HG02970 (cell line): Measurements from ENCODE around the gene SH2D1A.
"Not testable (repeated sequence)": the region's sequence is repeated elsewhere in the genome, so short reads cannot be mapped to it uniquely, and the experiment has no call there.

Experiments
- ATAC-seq: cut with Tn5 transposase; IDR thresholded peaks from one replicate; pipeline ENCODE4 v1.9.1; 2021; ENCODE audit warnings: mild to moderate bottlenecking, moderate library complexity, moderate number of reproducible peaks; ENCODE audit not compliant: unreplicated experiment, low FRiP score

The SH2D1A gene

DNA sequence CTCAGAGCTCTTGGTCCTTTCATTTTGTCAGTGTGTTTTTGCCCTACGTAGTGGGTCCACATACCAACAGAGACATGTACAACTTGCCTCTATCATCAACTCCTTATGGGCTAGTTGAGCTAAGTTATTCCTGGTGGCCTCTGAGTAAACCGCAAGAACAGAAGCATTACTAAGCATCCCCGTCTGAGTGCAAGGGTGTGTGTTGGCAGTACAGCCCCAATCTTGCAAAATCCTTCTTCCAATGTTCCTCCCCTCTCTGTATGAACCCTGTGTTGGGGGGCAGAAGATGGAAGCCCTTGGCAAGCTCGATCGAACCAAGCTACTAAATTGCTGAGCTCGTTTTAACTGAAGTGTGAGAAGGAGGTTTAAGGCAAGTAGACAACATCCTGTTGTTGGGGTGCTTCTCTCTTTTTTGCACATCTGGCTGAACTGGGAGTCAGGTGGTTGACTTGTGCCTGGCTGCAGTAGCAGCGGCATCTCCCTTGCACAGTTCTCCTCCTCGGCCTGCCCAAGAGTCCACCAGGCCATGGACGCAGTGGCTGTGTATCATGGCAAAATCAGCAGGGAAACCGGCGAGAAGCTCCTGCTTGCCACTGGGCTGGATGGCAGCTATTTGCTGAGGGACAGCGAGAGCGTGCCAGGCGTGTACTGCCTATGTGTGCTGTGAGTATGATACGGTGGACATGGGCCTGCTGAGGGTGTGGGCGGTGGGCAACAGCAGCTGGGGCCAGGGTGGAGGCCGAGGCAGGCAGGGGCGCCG lies at the start of gene SH2D1A:
Gene SH2D1A, plus strand, starts transcription at position 447 of the 760 bp plus-strand sequence. Its CDS starts 80 bp downstream, at position 527.
- no peak for ATAC-seq

DNA sequence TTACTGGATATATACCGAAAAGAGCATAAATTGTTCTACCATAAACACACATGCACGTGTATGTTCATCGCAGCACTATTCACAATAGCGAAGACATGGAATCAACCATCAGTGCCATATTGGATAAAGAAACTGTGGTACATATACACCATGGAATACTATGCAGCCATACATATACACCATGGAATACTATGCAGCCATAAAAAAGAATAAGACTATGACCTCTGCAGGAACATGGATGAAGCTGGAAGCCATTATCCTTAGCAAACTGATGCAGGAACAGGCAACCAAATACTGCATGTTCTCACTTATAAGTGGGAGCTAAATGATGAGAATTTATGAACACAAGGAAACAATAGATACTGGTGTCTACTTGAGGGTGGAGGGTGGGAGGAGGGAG lies 47.0 kb upstream of the SH2D1A start:
- ATAC-seq: not testable (repeated sequence)

DNA sequence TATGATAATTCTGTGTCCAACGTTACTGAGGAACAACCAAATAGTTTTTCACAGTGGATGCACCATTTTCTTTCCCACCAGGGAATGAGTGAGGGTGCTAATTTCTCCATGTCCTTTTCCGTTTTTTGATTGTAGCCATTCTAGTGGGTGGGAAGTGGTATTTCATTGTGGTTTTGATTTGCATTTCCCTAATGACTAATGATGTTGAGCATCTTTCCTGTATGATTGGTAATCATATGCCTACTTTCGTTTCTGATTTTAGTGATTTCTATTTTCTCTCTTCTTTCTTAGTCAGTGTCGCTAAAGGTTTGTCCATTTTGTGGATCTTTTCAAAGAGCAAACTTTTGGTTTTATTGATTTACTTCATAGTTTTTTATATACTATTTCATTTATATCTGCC lies 46.0 kb upstream of the SH2D1A start:
- ATAC-seq: no peak

DNA sequence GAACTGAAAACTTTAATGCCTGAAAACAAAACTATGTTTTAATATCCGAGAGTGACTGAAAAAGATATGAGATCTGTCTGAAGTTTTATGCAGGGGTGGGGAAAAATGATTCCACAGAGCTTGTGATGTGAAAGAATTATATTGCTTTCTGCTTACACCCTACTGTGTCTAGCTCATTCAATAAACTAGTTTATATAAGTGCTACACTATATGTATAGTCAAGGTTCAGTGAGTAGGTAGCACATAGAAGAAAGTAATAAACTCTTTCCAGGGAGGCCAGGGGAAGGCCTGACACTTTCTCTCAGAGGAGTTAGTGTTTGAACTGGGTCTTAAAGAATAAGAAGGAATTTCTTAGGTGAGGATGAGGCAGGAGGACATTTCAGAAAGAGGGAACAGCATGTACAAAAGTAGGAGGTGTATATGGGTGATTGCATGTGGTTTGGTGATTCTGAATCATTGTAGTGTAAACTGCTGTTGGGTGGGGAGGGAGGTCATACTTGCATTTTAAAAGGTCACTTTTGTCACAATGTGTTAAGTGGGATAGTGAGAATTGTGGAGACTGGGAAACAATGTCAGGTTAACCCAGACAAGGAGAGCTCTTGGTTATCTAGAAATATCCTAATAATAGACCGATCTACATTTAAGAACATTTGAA lies 39.0 kb upstream of the SH2D1A start:
- ATAC-seq: no peak

DNA sequence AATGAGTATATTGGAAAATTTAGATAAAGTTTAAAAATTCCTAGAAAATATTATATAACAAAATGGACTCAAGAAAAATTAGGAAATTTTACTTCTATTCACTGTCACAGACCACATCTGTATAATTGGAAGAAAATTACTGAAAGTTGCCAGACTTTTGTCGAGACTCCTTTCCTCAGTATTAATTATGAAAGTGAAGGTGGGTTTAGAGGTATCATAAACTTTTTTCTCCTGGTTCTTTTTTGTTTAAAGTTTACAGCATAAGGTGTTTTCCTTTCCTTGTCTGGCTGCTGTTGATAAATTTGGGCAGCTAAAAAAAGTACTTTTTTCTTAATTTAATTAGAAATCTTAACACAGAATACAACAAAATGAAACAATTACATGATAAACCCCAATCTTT lies 20.6 kb upstream of the SH2D1A start:
- no peak for ATAC-seq

- no peak for ATAC-seq
These were observed 17.6 kb upstream of the SH2D1A start for GRCh38 chrX:124328765-124329164.

- no peak for ATAC-seq
These were observed 13.6 kb upstream of the SH2D1A start, which contains the start of gene TEX13D for GRCh38 chrX:124332481-124333424. Gene TEX13D (plus strand): TSS chrX:124332660. CDS start chrX:124332918, 258 bp downstream.

- ATAC-seq: no peak
These were observed 12.5 kb upstream of the SH2D1A start for GRCh38 chrX:124333862-124334261.

GRCh38 chrX:124334555-124334954 lies 11.8 kb upstream of the SH2D1A start:
- not testable (repeated sequence) for ATAC-seq

- no peak for ATAC-seq
These were observed 10.8 kb upstream of the SH2D1A start for GRCh38 chrX:124335598-124335997.

- ATAC-seq: no peak
These were observed 8.4 kb upstream of the SH2D1A start for GRCh38 chrX:124337916-124338315.

GRCh38 chrX:124338733-124339514 lies 7.4 kb upstream of the SH2D1A start:
- ATAC-seq: no peak

DNA sequence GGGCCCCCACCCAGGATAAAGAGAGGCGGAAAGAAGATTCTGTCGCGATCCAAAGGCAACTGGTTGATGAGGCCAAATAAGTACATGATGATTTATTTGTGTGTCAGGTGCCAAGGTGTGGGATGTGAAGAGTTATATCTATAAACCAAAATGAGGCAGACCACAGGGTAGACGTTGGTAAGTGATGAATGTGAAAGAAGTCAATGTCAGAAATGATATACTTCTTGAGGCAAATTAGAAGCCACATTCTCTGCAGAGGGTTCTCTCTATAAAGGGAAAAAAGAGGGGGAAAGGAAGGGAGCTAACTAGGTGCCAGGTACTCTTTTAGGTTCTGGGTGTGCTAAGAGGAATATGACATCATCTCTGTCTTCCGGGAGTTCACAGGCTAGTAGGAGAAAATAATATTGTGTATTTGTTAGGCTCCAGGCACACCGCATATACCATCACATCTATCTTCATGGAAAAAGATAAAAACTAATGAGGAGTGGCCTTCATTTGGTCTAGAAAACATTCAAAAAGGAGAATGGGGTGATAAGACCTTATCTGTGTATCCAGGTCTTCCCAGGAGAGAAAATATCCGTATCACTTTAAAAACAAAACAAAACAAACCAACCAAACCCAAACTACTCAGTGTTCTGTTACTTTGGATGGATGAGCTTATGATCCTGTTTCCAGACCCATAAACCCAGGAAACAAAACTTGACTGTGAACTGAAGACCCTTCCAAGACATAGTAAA lies 4.8 kb upstream of the SH2D1A start:
- no peak for ATAC-seq

GRCh38 chrX:124342174-124342867 lies 4.0 kb upstream of the SH2D1A start:
- ATAC-seq: no peak

DNA sequence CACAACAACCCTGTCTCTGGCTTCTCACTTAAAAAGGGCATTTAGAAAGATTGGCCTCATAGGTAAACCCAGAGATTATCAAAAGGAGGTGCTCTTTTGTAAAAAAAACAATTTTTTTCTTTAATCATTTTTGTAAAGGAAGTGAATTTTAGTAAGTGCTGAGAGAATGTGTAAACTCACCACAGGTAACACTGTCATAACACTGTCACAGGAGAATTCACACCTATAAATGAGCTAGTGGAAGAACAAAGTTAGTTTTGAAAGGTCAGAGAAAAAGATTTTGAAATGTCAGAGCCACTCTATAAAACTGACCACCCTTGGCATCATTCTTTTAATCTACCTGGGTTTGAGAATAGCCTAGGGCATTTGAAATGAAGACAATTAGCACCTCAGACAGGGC lies 3.3 kb upstream of the SH2D1A start:
- ATAC-seq: no peak

- no peak for ATAC-seq
These were observed 2.1 kb upstream of the SH2D1A start for GRCh38 chrX:124344246-124344645.

DNA sequence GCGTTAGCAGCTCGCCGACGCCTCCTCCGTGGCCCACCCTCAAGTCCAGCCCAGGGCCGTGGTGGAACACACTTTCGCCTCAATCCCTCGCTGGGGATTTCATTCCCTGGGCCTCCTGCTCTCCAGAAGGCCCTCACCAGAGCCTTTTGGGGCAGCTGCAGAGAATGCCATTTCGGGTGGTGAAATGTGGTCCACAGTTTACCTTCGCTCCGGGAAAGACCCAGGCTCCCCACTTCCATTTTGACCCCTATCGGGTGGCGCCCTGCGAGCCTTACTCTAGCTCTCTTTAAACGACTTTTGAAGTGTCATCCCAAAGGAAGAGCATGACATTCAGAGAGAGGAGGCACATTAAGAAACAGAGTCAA lies 496 bp downstream of the SH2D1A start:
- ATAC-seq: no peak

- no peak for ATAC-seq
These were observed 879 bp downstream of the SH2D1A start for GRCh38 chrX:124347242-124347641.

- no peak for ATAC-seq
These were observed 1.8 kb downstream of the SH2D1A start for GRCh38 chrX:124348182-124348581.
